ENCODE results near the gene RGMB.

- no peak for TF ChIP-seq CTCF (IDR thresholded peaks at IDR 0.05; ENCODE audit: low read length)
- TF ChIP-seq EZH2phosphoT487 (IDR thresholded peaks at IDR 0.05; ENCODE audit: low read length), result no peak
- no peak for TF ChIP-seq EZH2 (optimal IDR thresholded peaks at IDR 0.05; ENCODE audit: low read depth, low read length)
Observed at GRCh38 chr5:98774192-98775033, 950 bp downstream of the RGMB start.

Measured in MM.1S (cell line).